Pancreas (tissue), 10 donors: Measurements from ENCODE around the gene FGFBP1. TPM values are rescaled to one million over a fixed set of nuclear protein-coding genes. Genes with fewer than 3 reads are reported as not detected.

Experiments used
- ATAC-seq, 4 donors: fragments of 200-7000 bp; cut with Tn5 transposase; one replicate each; pipeline versions ENCODE4 v1.8.0 to v1.9.1; 2020; ENCODE audit warnings: mild to moderate bottlenecking in 4 of 4, moderate library complexity in 4 of 4
- DNase-seq, 6 donors: peaks; one replicate each; pipeline ENCODE4 v3.0.0-alpha.2; 2020
- FAIRE-seq: peaks from 2 replicates; lab custom pipeline; 2012; peaks lifted over from hg19 to GRCh38; lab: Jason Lieb, UNC
- H3K27ac ChIP-seq, 4 donors: fragments of 200-600 bp; sonication (generic); 1 replicate in 3 of 4; 2 replicates in 1 of 4; pipeline versions ENCODE4 v1.5.0 to v1.8.0; 2020
- H3K27me3 ChIP-seq, 4 donors: fragments of 200-600 bp; one replicate each; pipeline ENCODE4 v1.8.0; 2021
- H3K36me3 ChIP-seq, 3 donors: fragments of 200-600 bp; sonication (generic) in 1 of 3; one replicate each; pipeline versions ENCODE4 v1.5.0 to v1.8.0; 2020 to 2021
- H3K4me1 ChIP-seq, 3 donors: fragments of 200-600 bp; one replicate each; pipeline ENCODE4 v1.8.0; 2021
- H3K4me3 ChIP-seq, 4 donors: fragments of 200-600 bp; sonication (generic) in 2 of 4; one replicate each; pipeline versions ENCODE4 v1.5.0 to v1.8.0; 2020 to 2021
- H3K9me3 ChIP-seq, 4 donors: fragments of 200-600 bp; one replicate each; pipeline ENCODE4 v1.8.0; 2021
- CTCF ChIP-seq, 4 donors: fragments of 200-600 bp; sonication (generic) in 3 of 4; IDR thresholded peaks; one replicate each; pipeline versions ENCODE4 v1.5.0 to v1.8.0; 2021; ENCODE audit warnings: antibody characterized with exemption in 4 of 4
- WGBS, 2 donors: extraction: QIAGEN DNeasy Blood & Tissue Kit; methylation state at CpG; one replicate each; pipeline ENCODE4 v1.1.7; 2013; 5-methylcytosine and 5-hydroxymethylcytosine counted together
- intact Hi-C, 3 donors: fragments of 100-400 bp; cut with DNase I; formaldehyde crosslinking; loops; one replicate each; pipeline versions ENCODE4 v1.11.1 to v1.14.2; 2022
- polyA plus RNA-seq, 2 donors: library from polyadenylated mRNA; stranded (reverse); fragments of 200-250 nt; gene quantifications; one replicate each; pipeline ENCODE4 v1.2.3, GENCODE V29; 2013
- total RNA-seq, 6 donors: library from RNA; stranded (reverse); fragmentation: NEBNext Ultra II Directional in 4 of 6; extraction: Animal tissue kit (Norgen Biotek cat#: 25700) in 4 of 6; gene quantifications; one replicate each; pipeline versions ENCODE4 v1.2.1 to v1.2.4, GENCODE V29; 2021 to 2023
- donor health status: healthy with polysubstance abuse.
- donor health status: DM: no; HTN: no; CAD: no; lungs with moderate emphysema.
- donor health status: DM: no; HTN: no; CAD: no.
- donor health status: control.
- donor health status: control.
- donor health status: Bipolar disorder and iron deficiency.
- donor health status: DM: yes; HTN: yes; CAD: no.
- donor health status: DM: no; HTN: no; CAD: no.
- donor health status: DM: no; HTN: no; CAD: no.
- donor health status: DM: yes; HTN: yes; CAD: no.

The FGFBP1 gene
- total and polyA plus RNA-seq, 8 donors = 0.09 to 0.26 (median 0.12) TPM; not detected in 3

GRCh38 chr4:15930314-15930713, 8.2 kb downstream of the FGFBP1 start:
- no peak for TF ChIP-seq CTCF (IDR thresholded peaks at IDR 0.05)
- ATAC-seq = no peak
- Histone ChIP-seq H3K36me3 (no peaks in the 10 kb centered on the region), H3K27ac (no peak overlapping the region), H3K4me1 (no peaks in the 10 kb centered on the region), H3K4me3 (no peak overlapping the region), H3K27me3 (no peaks in the 10 kb centered on the region), H3K9me3 (no peaks in the 10 kb centered on the region)
- intact Hi-C loops = no loop called here
- WGBS, 2 donors = 62 to 75% methylated on average over 7 of the region's 7 CpGs
- no peak for DNase-seq
- FAIRE-seq = no peak

GRCh38 chr4:15929540-15929939, 9.0 kb downstream of the FGFBP1 start:
- ATAC-seq = no peak
- FAIRE-seq = no peak
- 36 to 56% methylated on average over 3 of the region's 3 CpGs for WGBS, 2 donors
- DNase-seq = no peak
- Histone ChIP-seq H3K27me3 (no peaks in the 10 kb centered on the region), H3K4me1 (no peaks in the 10 kb centered on the region), H3K4me3 (no peak overlapping the region), H3K27ac (no peak overlapping the region), H3K9me3 (no peaks in the 10 kb centered on the region), H3K36me3 (no peaks in the 10 kb centered on the region)
- no peak for TF ChIP-seq CTCF (IDR thresholded peaks at IDR 0.05)
- intact Hi-C loops = no loop called here

GRCh38 chr4:15928883-15929282, 9.7 kb downstream of the FGFBP1 start:
- no peak for FAIRE-seq
- WGBS, 2 donors = 60 to 73% methylated on average over 5 of the region's 5 CpGs
- ATAC-seq = no peak
- no peak overlapping the region for H3K4me3 ChIP-seq
- no peaks in the 10 kb centered on the region for H3K27me3 ChIP-seq
- no peaks in the 10 kb centered on the region for H3K9me3 ChIP-seq
- no peak overlapping the region for H3K27ac ChIP-seq
- TF ChIP-seq CTCF (IDR thresholded peaks at IDR 0.05) = no peak
- no peaks in the 10 kb centered on the region for H3K36me3 ChIP-seq
- H3K4me1 ChIP-seq = no peaks in the 10 kb centered on the region
- DNase-seq = no peak
- intact Hi-C loops = no loop called here

- TF ChIP-seq CTCF (IDR thresholded peaks at IDR 0.05) = no peak
- H3K4me1 ChIP-seq = no peaks in the 10 kb centered on the region
- H3K9me3 ChIP-seq = no peaks in the 10 kb centered on the region
- FAIRE-seq (no peak), DNase-seq (no peak), ATAC-seq (no peak)
- intact Hi-C loops = no loop called here
- H3K27ac ChIP-seq = no peak overlapping the region
- no peaks in the 10 kb centered on the region for H3K36me3 ChIP-seq
- 59 to 63% methylated on average over 7 of the region's 7 CpGs for WGBS, 2 donors
- H3K27me3 ChIP-seq = no peaks in the 10 kb centered on the region
- H3K4me3 ChIP-seq = no peak overlapping the region
Measured at GRCh38 chr4:15926486-15926885, 12.1 kb downstream of the FGFBP1 start.

DNA sequence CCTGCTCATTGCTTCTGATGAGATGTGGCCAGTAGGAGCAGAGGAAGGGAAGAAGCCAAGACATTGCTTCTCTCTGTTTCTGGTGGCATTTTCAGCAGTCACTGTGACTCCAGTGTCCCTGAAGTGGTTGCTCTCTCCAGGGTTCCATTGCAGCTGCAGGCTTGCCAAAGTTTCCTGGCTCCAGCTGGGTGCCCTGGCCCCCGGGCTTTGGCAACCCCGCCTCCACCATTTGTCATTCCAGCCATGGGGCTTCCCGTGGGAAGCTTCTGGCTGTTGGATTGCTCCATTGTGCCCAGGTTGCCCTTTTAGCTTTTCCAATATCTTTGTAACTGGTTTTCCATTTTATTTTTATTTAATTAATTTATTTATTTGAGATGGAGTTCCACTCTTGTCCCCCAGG, 12.7 kb downstream of the FGFBP1 start:
- no peak for FAIRE-seq
- TF ChIP-seq CTCF (IDR thresholded peaks at IDR 0.05) = no peak
- Histone ChIP-seq H3K9me3 (no peaks in the 10 kb centered on the region), H3K27ac (no peak overlapping the region), H3K4me3 (no peak overlapping the region), H3K4me1 (no peaks in the 10 kb centered on the region), H3K36me3 (no peaks in the 10 kb centered on the region), H3K27me3 (no peaks in the 10 kb centered on the region)
- intact Hi-C loops = no loop called here
- 41 to 51% methylated on average over 3 of the region's 3 CpGs for WGBS, 2 donors
- no peak for ATAC-seq
- no peak for DNase-seq
